Activated B cell treated with CpG ODN at 0.5 μM for 24 hours (primary cell): ENCODE data around the gene MRPL17. TPM values are rescaled to one million over a fixed set of nuclear protein-coding genes. Genes with fewer than 3 reads are reported as not detected.

Source experiments
- ATAC-seq: fragments of 200-7000 bp; cut with Tn5 transposase; one replicate; pipeline ENCODE4 v1.10.0; 2021; ENCODE audit warnings: low read depth, mild to moderate bottlenecking, moderate library complexity
- CTCF ChIA-PET: fragments of 350-600 bp; sonication (Branson Sonifier 250); formaldehyde crosslinking; loops from one replicate; lab custom pipeline; 2021; ENCODE audit warnings: antibody characterized with exemption; lab: Charles Lee
- POLR2A ChIA-PET: fragments of 350-600 bp; sonication (Branson Sonifier 250); formaldehyde crosslinking; loops from one replicate; lab custom pipeline; 2021; ENCODE audit warnings: antibody characterized with exemption; lab: Charles Lee
- DNase-seq: peaks from one replicate; pipeline ENCODE4 v3.0.0; 2022
- H3K27ac Mint-ChIP-seq: one replicate; pipeline ENCODE4 v1.8.0; 2020; ENCODE audit warnings: mixed read lengths
- H3K27me3 Mint-ChIP-seq: one replicate; pipeline ENCODE4 v1.8.0; 2021; ENCODE audit warnings: mixed read lengths
- H3K36me3 Mint-ChIP-seq: one replicate; pipeline ENCODE4 v1.8.0; 2021; ENCODE audit warnings: low read depth, mixed read lengths
- H3K4me1 Mint-ChIP-seq: one replicate; pipeline ENCODE4 v1.8.0; 2021; ENCODE audit warnings: mixed read lengths
- H3K4me3 Mint-ChIP-seq: one replicate; pipeline ENCODE4 v1.8.0; 2020; ENCODE audit warnings: mild to moderate bottlenecking, mixed read lengths
- H3K9me3 Mint-ChIP-seq: one replicate; pipeline ENCODE4 v1.8.0; 2020; ENCODE audit warnings: mixed read lengths
- intact Hi-C: fragments of 100-400 bp; cut with micrococcal nuclease; formaldehyde crosslinking; loops from one replicate; pipeline ENCODE4 v1.15.1; 2024
- total RNA-seq: library from RNA; stranded (reverse); gene quantifications from 2 replicates; pipeline ENCODE4 v1.2.3, GENCODE V29; 2022
- TF ChIP-seq, protein P1 (sequence below): fragments of 200-600 bp; IDR thresholded peaks from one replicate; pipeline ENCODE4 v1.8.0; 2022; ENCODE audit warnings: antibody characterized with exemption, mild to moderate bottlenecking

MRPL17 gene
- total RNA-seq, 1 donor from 2014 or later, result 34.1 TPM

GRCh38 chr11:6655790-6656583 lies 27.2 kb downstream of the MRPL17 start, which contains the start of gene DCHS1:
Gene DCHS1, minus strand, starts transcription at chr11:6655809. Its CDS starts 14,196 bp downstream, at chr11:6641613.
- Mint-ChIP-seq H3K36me3 (no peaks in the 10 kb centered on the region), H3K4me3 (peak within 1 kb of the TSS; percentile 71), H3K9me3 (no peaks in the 10 kb centered on the region), H3K27ac (no peak within 1 kb of the TSS), H3K4me1 (peaks cover 3% of the 10 kb centered on the region), H3K27me3 (peaks cover 6% of the 10 kb centered on the region)
- intact Hi-C loops, result loop anchor here (1.0 kb wide), 1 partner anchor 27 kb away; the partner anchor contains the start of gene MRPL17
- TF ChIP-seq, protein P1, sequence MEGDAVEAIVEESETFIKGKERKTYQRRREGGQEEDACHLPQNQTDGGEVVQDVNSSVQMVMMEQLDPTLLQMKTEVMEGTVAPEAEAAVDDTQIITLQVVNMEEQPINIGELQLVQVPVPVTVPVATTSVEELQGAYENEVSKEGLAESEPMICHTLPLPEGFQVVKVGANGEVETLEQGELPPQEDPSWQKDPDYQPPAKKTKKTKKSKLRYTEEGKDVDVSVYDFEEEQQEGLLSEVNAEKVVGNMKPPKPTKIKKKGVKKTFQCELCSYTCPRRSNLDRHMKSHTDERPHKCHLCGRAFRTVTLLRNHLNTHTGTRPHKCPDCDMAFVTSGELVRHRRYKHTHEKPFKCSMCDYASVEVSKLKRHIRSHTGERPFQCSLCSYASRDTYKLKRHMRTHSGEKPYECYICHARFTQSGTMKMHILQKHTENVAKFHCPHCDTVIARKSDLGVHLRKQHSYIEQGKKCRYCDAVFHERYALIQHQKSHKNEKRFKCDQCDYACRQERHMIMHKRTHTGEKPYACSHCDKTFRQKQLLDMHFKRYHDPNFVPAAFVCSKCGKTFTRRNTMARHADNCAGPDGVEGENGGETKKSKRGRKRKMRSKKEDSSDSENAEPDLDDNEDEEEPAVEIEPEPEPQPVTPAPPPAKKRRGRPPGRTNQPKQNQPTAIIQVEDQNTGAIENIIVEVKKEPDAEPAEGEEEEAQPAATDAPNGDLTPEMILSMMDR, result no peak
- ChIA-PET CTCF (no interaction called here), POLR2A (interaction anchor here (0.7 to 1.6 kb wide), 3 partner anchors 33 to 44 kb away, joined by 3 to 5 read pairs (median 3); partner anchors contain the start of genes TAF10 and TPP1)
- ATAC-seq, result peak; percentile 38
- no peak for DNase-seq

DNA sequence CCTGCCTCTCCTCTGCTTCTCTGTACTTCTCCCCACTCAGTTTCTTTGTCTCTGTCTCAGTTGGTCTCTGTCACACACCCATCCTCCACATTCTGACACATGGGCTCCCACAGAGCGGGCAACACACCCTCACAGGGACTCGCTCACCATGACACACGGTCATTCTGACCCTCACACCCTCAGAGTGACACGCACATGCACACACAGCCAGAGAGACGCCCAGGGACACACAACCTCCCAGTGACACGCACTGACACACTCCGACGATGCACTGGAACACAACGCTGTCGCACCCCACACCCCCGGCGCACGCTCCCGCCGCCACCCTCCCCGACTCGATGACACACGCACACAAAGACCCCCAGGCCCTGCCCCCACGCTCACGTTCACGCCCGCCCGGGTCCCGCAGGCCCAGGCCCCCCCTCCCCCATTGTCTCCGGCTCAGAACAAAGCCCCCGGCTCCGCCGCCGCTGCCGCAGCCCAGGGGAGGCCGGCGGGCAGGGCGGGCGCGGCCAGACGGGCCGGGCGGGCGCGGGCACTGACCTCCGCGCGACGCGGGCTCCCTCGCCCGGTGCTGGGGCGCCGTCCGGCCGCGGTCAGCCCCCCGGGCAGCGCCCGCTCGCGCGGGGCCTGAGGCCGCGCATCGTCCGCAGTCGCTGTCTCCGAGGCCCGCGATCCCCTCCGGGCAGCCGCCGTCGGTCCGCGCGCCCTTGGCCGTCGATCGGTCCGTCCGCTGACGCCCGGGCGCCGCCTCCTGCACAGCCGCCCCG lies 27.9 kb downstream of the MRPL17 start:
- no peak overlapping the region for H3K27ac Mint-ChIP-seq
- H3K4me1 Mint-ChIP-seq, result peaks cover 3% of the 10 kb centered on the region
- ATAC-seq (peak; percentile 53), DNase-seq (no peak)
- H3K9me3 Mint-ChIP-seq, result no peaks in the 10 kb centered on the region
- intact Hi-C loops, result loop anchor here (1.0 kb wide), 1 partner anchor 28 kb away; the partner anchor contains the start of gene MRPL17
- TF ChIP-seq, protein P1, result no peak
- ChIA-PET CTCF (no interaction called here), POLR2A (interaction anchor here (1.0 to 1.6 kb wide), 2 partner anchors 36 to 43 kb away, joined by 3 to 5 read pairs; partner anchors contain the start of genes TAF10 and TPP1)
- no peaks in the 10 kb centered on the region for H3K36me3 Mint-ChIP-seq
- peaks cover 6% of the 10 kb centered on the region for H3K27me3 Mint-ChIP-seq
- no peak overlapping the region for H3K4me3 Mint-ChIP-seq

GRCh38 chr11:6654281-6655019 lies 28.7 kb downstream of the MRPL17 start:
- CTCF ChIA-PET, result no interaction called here
- Mint-ChIP-seq H3K9me3 (no peaks in the 10 kb centered on the region), H3K4me3 (no peak overlapping the region), H3K4me1 (peaks cover 3% of the 10 kb centered on the region), H3K36me3 (no peaks in the 10 kb centered on the region), H3K27ac (no peak overlapping the region), H3K27me3 (peaks cover 6% of the 10 kb centered on the region)
- intact Hi-C loops, result loop anchor here (1.0 kb wide), 1 partner anchor 29 kb away; the partner anchor contains the start of gene MRPL17
- no peak for DNase-seq
- no peak for ATAC-seq
- POLR2A ChIA-PET, result interaction anchor here (0.7 to 1.0 kb wide), 2 partner anchors 43 to 70 kb away, joined by 3 read pairs; partner anchors contain the start of gene TAF10
- TF ChIP-seq, protein P1, result no peak

DNA sequence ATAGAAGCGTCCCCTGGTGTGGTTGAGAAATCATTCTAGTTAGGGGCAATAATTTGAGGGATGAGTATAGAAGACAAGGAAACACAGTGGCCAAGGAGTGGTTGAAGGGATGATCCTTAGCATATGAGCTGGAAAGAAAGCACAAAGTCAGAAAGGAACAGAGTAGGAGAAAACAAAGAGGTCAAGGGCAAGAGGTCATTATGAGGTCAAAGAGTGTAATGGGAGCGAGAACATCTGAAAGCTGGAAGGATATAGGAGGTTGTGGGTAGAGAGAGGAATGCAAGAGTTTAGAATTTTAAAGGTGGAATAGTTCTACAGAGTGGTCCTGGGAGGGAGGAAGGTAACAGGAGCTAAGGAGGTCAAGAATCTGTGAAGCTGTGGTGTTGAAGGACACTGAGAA lies 29.5 kb downstream of the MRPL17 start:
- H3K9me3 Mint-ChIP-seq, result no peaks in the 10 kb centered on the region
- H3K36me3 Mint-ChIP-seq, result no peaks in the 10 kb centered on the region
- intact Hi-C loops, result no loop called here
- TF ChIP-seq, protein P1, result no peak
- POLR2A ChIA-PET, result interaction anchor here (0.7 to 1.0 kb wide), 2 partner anchors 42 to 70 kb away, joined by 3 read pairs; partner anchors contain the start of gene TAF10
- ATAC-seq, result no peak
- H3K27ac Mint-ChIP-seq, result no peak overlapping the region
- peaks cover 3% of the 10 kb centered on the region for H3K4me1 Mint-ChIP-seq
- no peak overlapping the region for H3K4me3 Mint-ChIP-seq
- CTCF ChIA-PET, result no interaction called here
- no peak for DNase-seq
- H3K27me3 Mint-ChIP-seq, result peaks cover 6% of the 10 kb centered on the region
